DOHH2 (cell line): ENCODE measurements around the gene BMPER.

ENCODE experiments used
- H3F3A ChIP-seq: fragments of 200-600 bp; sonication (generic), shearing (Covaris generic); 2 replicates; pipeline ENCODE4 v1.6.0; 2016; ENCODE audit warnings: antibody characterized with exemption, mild to moderate bottlenecking; ENCODE audit not compliant: control insufficient read depth, insufficient read depth
- H3K27ac ChIP-seq: fragments of 200-600 bp; sonication (generic); 2 replicates; pipeline ENCODE4 v1.5.1; 2014; ENCODE audit warnings: low read depth, mild to moderate bottlenecking, low read length, moderate library complexity
- H3K27me3 ChIP-seq: fragments of 200-600 bp; sonication (generic); 2 replicates; pipeline ENCODE4 v1.6.1; 2014; ENCODE audit warnings: mild to moderate bottlenecking, low read length, mixed read lengths; ENCODE audit not compliant: control insufficient read depth
- H3K36me3 ChIP-seq: fragments of 200-600 bp; sonication (generic); 2 replicates; pipeline ENCODE4 v1.6.1; 2014; ENCODE audit warnings: mild to moderate bottlenecking, low read length, moderate library complexity, mixed read lengths; ENCODE audit not compliant: control insufficient read depth
- H3K4me1 ChIP-seq: fragments of 200-600 bp; sonication (generic); 2 replicates; pipeline ENCODE4 v1.6.1; 2014; ENCODE audit warnings: mild to moderate bottlenecking, low read length, mixed read lengths; ENCODE audit not compliant: control insufficient read depth
- H3K4me2 ChIP-seq: fragments of 200-600 bp; sonication (generic); 2 replicates; pipeline ENCODE4 v1.6.0; 2014; ENCODE audit warnings: mild to moderate bottlenecking, low read length, moderate library complexity
- H3K4me3 ChIP-seq: fragments of 200-600 bp; sonication (generic); 2 replicates; pipeline ENCODE4 v1.5.1; 2014; ENCODE audit warnings: mild to moderate bottlenecking, low read length, mixed read lengths
- H3K79me2 ChIP-seq: fragments of 200-600 bp; sonication (generic); 2 replicates; pipeline ENCODE4 v1.6.1; 2014; ENCODE audit warnings: mild to moderate bottlenecking, low read length, mixed read lengths; ENCODE audit not compliant: control insufficient read depth
- H3K9me2 ChIP-seq: fragments of 200-600 bp; sonication (generic); replicated peaks from 2 replicates; pipeline ENCODE4 v1.6.1; 2014; ENCODE audit warnings: mild to moderate bottlenecking, low read length, mixed read lengths; ENCODE audit not compliant: control insufficient read depth
- H3K9me3 ChIP-seq: fragments of 200-600 bp; sonication (generic); 2 replicates; pipeline ENCODE4 v1.6.1; 2014; ENCODE audit warnings: antibody characterized with exemption, low read length, mixed read lengths; ENCODE audit not compliant: control insufficient read depth, insufficient read depth
- H4K20me1 ChIP-seq: fragments of 200-600 bp; sonication (generic); 2 replicates; pipeline ENCODE4 v1.6.0; 2014; ENCODE audit warnings: low read depth, mild to moderate bottlenecking, antibody characterized with exemption, low read length, moderate library complexity; ENCODE audit not compliant: control insufficient read depth, insufficient read depth
- EZH2phosphoT487 ChIP-seq: fragments of 200-600 bp; sonication (generic); IDR thresholded peaks from 2 replicates; pipeline ENCODE4 v1.6.1; 2017; ENCODE audit warnings: borderline replicate concordance, mild to moderate bottlenecking, antibody characterized with exemption, low read length, moderate library complexity, mixed read lengths
- TF ChIP-seq, protein P1 (sequence below): fragments of 200-600 bp; sonication (generic); IDR thresholded peaks from one replicate; pipeline ENCODE4 v1.5.1; 2014; ENCODE audit warnings: antibody characterized with exemption, mild to moderate bottlenecking, low read depth, low read length; ENCODE audit not compliant: poor library complexity, severe bottlenecking

BMPER gene

GRCh38 chr7:33981226-33981625 lies 75.9 kb downstream of the BMPER start:
- Histone ChIP-seq H3K9me3 (0 out of 2 replicates have a peak, but pooled peaks cover 2% of the 10 kb centered on the region), H3K4me2 (no peak overlapping the region), H3K27ac (no peak overlapping the region), H3K4me3 (no peak overlapping the region), H4K20me1 (no peaks in the 10 kb centered on the region), H3K27me3 (no peaks in the 10 kb centered on the region), H3K79me2 (no peaks in the 10 kb centered on the region), H3F3A (no peaks in the 10 kb centered on the region), H3K4me1 (no peaks in the 10 kb centered on the region), H3K36me3 (no peaks in the 10 kb centered on the region), H3K9me2 (no peaks in the 10 kb centered on the region)
- TF ChIP-seq EZH2phosphoT487, result no peak
- TF ChIP-seq, protein P1, sequence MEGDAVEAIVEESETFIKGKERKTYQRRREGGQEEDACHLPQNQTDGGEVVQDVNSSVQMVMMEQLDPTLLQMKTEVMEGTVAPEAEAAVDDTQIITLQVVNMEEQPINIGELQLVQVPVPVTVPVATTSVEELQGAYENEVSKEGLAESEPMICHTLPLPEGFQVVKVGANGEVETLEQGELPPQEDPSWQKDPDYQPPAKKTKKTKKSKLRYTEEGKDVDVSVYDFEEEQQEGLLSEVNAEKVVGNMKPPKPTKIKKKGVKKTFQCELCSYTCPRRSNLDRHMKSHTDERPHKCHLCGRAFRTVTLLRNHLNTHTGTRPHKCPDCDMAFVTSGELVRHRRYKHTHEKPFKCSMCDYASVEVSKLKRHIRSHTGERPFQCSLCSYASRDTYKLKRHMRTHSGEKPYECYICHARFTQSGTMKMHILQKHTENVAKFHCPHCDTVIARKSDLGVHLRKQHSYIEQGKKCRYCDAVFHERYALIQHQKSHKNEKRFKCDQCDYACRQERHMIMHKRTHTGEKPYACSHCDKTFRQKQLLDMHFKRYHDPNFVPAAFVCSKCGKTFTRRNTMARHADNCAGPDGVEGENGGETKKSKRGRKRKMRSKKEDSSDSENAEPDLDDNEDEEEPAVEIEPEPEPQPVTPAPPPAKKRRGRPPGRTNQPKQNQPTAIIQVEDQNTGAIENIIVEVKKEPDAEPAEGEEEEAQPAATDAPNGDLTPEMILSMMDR, result no peak

DNA sequence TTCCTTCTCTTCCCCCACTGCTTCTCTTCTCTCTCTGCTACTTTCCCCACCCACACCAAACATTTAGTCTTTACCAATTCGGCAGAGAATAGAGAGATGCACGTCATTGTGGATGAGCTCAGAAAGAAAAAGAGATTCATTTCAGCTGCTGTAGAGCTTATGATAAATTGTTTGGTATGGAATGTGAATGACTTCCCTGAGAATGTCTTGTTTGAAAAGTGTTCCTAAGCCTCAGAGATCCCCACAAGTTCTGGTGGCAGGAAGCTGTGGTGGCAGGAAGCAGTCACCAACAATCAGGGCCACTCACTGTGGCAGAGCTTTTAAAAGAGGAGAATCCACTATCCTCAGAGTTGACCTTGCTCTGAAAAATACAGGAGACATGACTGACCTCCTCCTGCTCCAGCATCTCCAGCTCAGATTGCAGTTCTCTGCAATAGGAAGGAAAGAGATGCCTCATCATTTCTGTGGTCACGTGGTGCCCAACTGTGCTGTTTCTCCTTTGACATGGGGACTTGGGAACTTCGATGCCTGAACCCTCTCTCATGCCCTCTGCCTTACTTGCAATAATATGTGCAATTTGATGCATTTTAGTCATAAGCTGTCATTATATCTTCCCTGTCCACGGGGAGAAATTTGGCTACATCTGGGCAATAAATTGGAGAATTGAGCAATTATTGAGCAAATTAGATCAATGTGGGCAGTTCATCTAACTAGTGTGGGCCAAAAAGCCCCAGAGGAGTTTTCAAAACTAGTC lies 76.5 kb downstream of the BMPER start:
- TF ChIP-seq EZH2phosphoT487, result no peak
- Histone ChIP-seq H3F3A (no peaks in the 10 kb centered on the region), H3K79me2 (no peaks in the 10 kb centered on the region), H3K4me2 (no peak overlapping the region), H3K9me2 (no peaks in the 10 kb centered on the region), H3K27me3 (no peaks in the 10 kb centered on the region), H3K4me3 (no peak overlapping the region), H3K4me1 (no peaks in the 10 kb centered on the region), H3K27ac (no peak overlapping the region), H3K36me3 (no peaks in the 10 kb centered on the region), H4K20me1 (no peaks in the 10 kb centered on the region), H3K9me3 (0 out of 2 replicates have a peak, but pooled peaks cover under 1% of the 10 kb centered on the region)

DNA sequence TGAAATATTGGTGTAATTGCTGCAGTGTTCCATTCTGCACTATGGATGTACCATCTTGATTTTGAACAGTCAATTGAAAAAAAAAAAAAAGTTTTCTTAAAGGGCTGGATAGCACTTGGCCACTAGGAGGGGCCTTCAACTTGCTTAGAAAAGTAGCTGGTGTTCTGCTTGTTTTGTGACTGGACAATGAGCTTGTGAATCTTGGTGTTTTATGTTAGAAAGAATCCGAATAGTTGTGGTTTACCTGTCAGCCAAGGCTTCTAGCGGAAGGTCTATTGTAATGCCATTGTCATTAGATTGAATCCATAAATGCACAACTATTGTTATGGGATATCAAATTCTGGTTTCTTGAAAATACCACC lies 77.1 kb downstream of the BMPER start:
- Histone ChIP-seq H3K4me1 (no peaks in the 10 kb centered on the region), H3K79me2 (no peaks in the 10 kb centered on the region), H3K9me2 (no peaks in the 10 kb centered on the region), H3K4me3 (no peak overlapping the region), H3K9me3 (no peaks in the 10 kb centered on the region), H3K4me2 (no peak overlapping the region), H3F3A (no peaks in the 10 kb centered on the region), H4K20me1 (no peaks in the 10 kb centered on the region), H3K27me3 (no peaks in the 10 kb centered on the region), H3K27ac (no peak overlapping the region), H3K36me3 (no peaks in the 10 kb centered on the region)
- TF ChIP-seq, protein P1, result peak; percentile 24
- TF ChIP-seq EZH2phosphoT487, result no peak

DNA sequence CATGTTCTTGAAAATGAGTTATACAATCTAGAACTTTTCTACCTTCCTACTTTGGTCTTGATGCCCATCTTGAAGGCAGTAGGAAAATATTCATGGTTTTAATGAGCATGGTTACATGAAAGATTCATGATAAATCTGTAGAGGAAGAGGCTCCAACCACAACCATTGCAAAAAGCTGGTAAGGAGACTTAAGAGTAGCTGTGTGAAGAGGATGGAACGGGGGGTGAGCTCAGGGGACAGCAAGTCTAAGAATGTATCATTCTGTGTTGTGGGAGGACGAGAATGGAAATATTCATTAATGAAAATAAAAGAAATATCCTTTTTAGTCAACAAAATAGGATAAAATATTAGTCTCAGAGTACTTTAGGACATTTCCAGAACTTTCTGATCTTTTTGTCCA lies 81.1 kb downstream of the BMPER start:
- no peak overlapping the region for H3K27ac ChIP-seq

More for the DNA sequence above, 81.1 kb downstream of the BMPER start:
- no peak overlapping the region for H3K4me3 ChIP-seq
- TF ChIP-seq EZH2phosphoT487, result no peak
- TF ChIP-seq, protein P1, result no peak
- H3K9me2 ChIP-seq, result no peaks in the 10 kb centered on the region
- no peaks in the 10 kb centered on the region for H3K36me3 ChIP-seq
- no peak overlapping the region for H3K4me2 ChIP-seq
- H3K27me3 ChIP-seq, result no peaks in the 10 kb centered on the region
- no peaks in the 10 kb centered on the region for H4K20me1 ChIP-seq
- no peaks in the 10 kb centered on the region for H3K4me1 ChIP-seq
- no peaks in the 10 kb centered on the region for H3K9me3 ChIP-seq
- no peaks in the 10 kb centered on the region for H3F3A ChIP-seq
- H3K79me2 ChIP-seq, result no peaks in the 10 kb centered on the region
